Measurements from ENCODE around the gene NOP10. TPM values are rescaled to one million over a fixed set of nuclear protein-coding genes. Genes with fewer than 3 reads are reported as not detected.

The NOP10 gene
- total RNA-seq, 1 experiment from 2014 or later: 235 TPM

GRCh38 chr15:34318277-34319079 lies 24.5 kb downstream of the NOP10 start:
- Histone ChIP-seq H2BK20ac (ENCODE audit: low read depth, low read length, poor library complexity, severe bottlenecking) (no peak overlapping the region), H3K14ac (ENCODE audit: insufficient read depth, low read length) (no peak overlapping the region), H3K23ac (ENCODE audit: insufficient read length, low read depth, low read length) (no peak overlapping the region), H3K9me3 (ENCODE audit: control insufficient read depth, low read depth, low read length) (no peaks in the 10 kb centered on the region), H3K23me2 (ENCODE audit: insufficient read length, low read depth, low read length, poor library complexity, severe bottlenecking) (no peaks in the 10 kb centered on the region), H2BK12ac (ENCODE audit: insufficient read length, low read depth, low read length) (no peak overlapping the region), H3K4me2 (ENCODE audit: insufficient read depth, insufficient read length, low read length) (peak overlapping the region; percentile 86), H3K79me2 (ENCODE audit: insufficient read depth, low read length) (no peaks in the 10 kb centered on the region), H2BK15ac (ENCODE audit: low read depth, low read length) (no peak overlapping the region), H3K27ac (ENCODE audit: insufficient read length, low read depth, low read length) (no peak overlapping the region), H3T11ph (ENCODE audit: low read length) (no peak overlapping the region), H3K56ac (ENCODE audit: insufficient read length, low read depth, low read length) (no peak overlapping the region), H4K91ac (ENCODE audit: insufficient read length, low read depth, low read length) (no peak overlapping the region), H3K4ac (ENCODE audit: low read depth, low read length) (no peak overlapping the region), H3K9ac (ENCODE audit: extremely low read depth, insufficient read length, low read length) (peak overlapping the region; percentile 42), H4K8ac (replicated peaks; ENCODE audit: insufficient read length, low read depth, low read length) (no peak overlapping the region), H4K5ac (ENCODE audit: insufficient read length, low read depth, low read length) (no peak overlapping the region), H2BK5ac (ENCODE audit: insufficient read length, low read length) (no peak overlapping the region), H2BK120ac (ENCODE audit: low read depth, low read length, poor library complexity, severe bottlenecking) (no peak overlapping the region), H2AK5ac (ENCODE audit: insufficient read length, low read length) (no peak overlapping the region), H2AFZ (ENCODE audit: low read length) (peak overlapping the region; percentile 98), H3K18ac (ENCODE audit: insufficient read length, low read depth, low read length) (no peak overlapping the region), H3K79me1 (ENCODE audit: insufficient read depth, low read depth, low read length, poor library complexity, severe bottlenecking) (no peaks in the 10 kb centered on the region), H3K27me3 (ENCODE audit: insufficient read depth, low read length) (no peaks in the 10 kb centered on the region), H4K20me1 (ENCODE audit: control insufficient read depth, insufficient read depth, insufficient read length) (no peaks in the 10 kb centered on the region), H3K4me1 (ENCODE audit: insufficient read depth, low read length) (no peaks in the 10 kb centered on the region)
- peak; percentile 61 for DNase-seq
- Mint-ChIP-seq H3K27ac (peak overlapping the region; percentile 22 to 35 (median 24); a peak in 6 of 7 replicates), H3K36me3 (ENCODE audit: insufficient read depth in 1 of 3, low read depth in 3 of 3) (peaks cover 0 to 4% (median 3%) of the 10 kb centered on the region in 3 experiments; a peak in 3 of 7 replicates), H3K4me3 (peak overlapping the region; percentile 69 to 79), H3K27me3 (ENCODE audit: low read depth) (no peaks in the 10 kb centered on the region), H3K9me3 (peaks cover 2 to 3% of the 10 kb centered on the region in 2 experiments; a peak in 3 of 5 replicates), H3K4me1 (peaks cover 11 to 15% of the 10 kb centered on the region in 2 experiments)
- TF ChIP-seq, protein P1, sequence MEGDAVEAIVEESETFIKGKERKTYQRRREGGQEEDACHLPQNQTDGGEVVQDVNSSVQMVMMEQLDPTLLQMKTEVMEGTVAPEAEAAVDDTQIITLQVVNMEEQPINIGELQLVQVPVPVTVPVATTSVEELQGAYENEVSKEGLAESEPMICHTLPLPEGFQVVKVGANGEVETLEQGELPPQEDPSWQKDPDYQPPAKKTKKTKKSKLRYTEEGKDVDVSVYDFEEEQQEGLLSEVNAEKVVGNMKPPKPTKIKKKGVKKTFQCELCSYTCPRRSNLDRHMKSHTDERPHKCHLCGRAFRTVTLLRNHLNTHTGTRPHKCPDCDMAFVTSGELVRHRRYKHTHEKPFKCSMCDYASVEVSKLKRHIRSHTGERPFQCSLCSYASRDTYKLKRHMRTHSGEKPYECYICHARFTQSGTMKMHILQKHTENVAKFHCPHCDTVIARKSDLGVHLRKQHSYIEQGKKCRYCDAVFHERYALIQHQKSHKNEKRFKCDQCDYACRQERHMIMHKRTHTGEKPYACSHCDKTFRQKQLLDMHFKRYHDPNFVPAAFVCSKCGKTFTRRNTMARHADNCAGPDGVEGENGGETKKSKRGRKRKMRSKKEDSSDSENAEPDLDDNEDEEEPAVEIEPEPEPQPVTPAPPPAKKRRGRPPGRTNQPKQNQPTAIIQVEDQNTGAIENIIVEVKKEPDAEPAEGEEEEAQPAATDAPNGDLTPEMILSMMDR (conservative IDR thresholded peaks at IDR 0.05): no peak
- WGBS (ENCODE audit: extremely low coverage, insufficient read length, low lambda C conversion rate): no CpG with 5 or more reads among the region's 10 CpGs
